HG02798 (cell line): Measurements from ENCODE around the gene HGS.

Experiments used
- ATAC-seq: cut with Tn5 transposase; IDR thresholded peaks from one replicate; pipeline ENCODE4 v1.9.1; 2021; ENCODE audit warnings: mild to moderate bottlenecking; ENCODE audit not compliant: unreplicated experiment, poor library complexity

Gene HGS

GRCh38 chr17:81682565-81683207, 1.1 kb upstream of the HGS start:
- no peak for ATAC-seq

GRCh38 chr17:81683208-81683583, 615 bp upstream of the HGS start:
- ATAC-seq, result no peak

- ATAC-seq, result no peak
Measured at GRCh38 chr17:81684442-81684911, 666 bp downstream of the HGS start.

- no peak for ATAC-seq
Measured at GRCh38 chr17:81685108-81685507, 1.3 kb downstream of the HGS start.

GRCh38 chr17:81686614-81687013, 2.8 kb downstream of the HGS start:
- no peak for ATAC-seq

GRCh38 chr17:81687770-81688541, 4.1 kb downstream of the HGS start:
- no peak for ATAC-seq

GRCh38 chr17:81688616-81689015, 4.8 kb downstream of the HGS start:
- no peak for ATAC-seq

GRCh38 chr17:81690066-81690465, 6.3 kb downstream of the HGS start:
- ATAC-seq, result no peak

- ATAC-seq, result no peak
Measured at GRCh38 chr17:81690549-81690948, 6.7 kb downstream of the HGS start.

DNA sequence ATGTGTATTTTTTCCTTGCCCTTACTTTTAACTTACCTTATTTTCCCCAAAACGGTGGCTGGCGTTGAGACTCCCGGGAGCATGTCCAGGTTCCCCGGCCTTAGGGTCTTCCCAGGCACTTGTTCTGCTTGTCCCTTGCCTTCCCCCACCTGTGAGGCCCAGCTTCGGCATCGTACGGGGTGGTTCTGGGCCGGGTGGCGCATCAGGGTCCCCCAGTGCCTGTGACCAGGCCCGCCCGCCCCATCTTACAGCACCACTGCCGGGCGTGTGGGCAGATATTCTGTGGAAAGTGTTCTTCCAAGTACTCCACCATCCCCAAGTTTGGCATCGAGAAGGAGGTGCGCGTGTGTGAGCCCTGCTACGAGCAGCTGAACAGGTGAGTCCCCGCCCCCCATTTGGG, 7.4 kb downstream of the HGS start:
- ATAC-seq, result no peak

- no peak for ATAC-seq
Measured at GRCh38 chr17:81691608-81692007, 7.8 kb downstream of the HGS start.

- ATAC-seq, result no peak
Measured at GRCh38 chr17:81693509-81694210, 9.8 kb downstream of the HGS start.

DNA sequence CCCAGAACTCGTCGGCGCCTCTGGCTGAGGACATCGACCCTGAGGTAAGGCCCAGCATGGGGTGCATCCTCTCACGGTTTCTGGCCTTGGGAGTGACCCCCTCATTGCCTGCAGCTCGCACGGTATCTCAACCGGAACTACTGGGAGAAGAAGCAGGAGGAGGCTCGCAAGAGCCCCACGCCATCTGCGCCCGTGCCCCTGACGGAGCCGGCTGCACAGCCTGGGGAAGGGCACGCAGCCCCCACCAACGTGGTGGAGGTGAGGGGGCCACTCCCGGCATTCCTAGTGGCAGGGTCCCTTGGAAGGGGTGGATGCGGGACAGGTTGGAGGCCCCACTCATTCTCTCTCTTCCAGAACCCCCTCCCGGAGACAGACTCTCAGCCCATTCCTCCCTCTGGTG, 11.0 kb downstream of the HGS start:
- ATAC-seq, result no peak

GRCh38 chr17:81695211-81695610, 11.4 kb downstream of the HGS start:
- no peak for ATAC-seq

DNA sequence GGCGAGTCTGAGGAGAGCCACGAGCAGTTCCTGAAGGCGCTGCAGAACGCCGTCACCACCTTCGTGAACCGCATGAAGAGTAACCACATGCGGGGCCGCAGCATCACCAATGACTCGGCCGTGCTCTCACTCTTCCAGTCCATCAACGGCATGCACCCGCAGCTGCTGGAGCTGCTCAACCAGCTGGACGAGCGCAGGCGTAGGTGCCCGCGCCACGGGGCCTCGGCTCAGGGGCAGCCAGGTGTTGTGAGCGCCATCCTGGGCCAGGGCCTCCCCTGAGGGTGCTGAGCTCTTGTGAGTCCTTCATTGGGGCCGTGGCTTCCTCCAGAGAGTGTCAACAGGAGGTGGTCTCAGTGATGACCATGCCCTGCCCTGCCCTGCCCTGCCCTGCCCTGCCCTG, 12.0 kb downstream of the HGS start:
- ATAC-seq, result no peak

GRCh38 chr17:81696218-81696941, 12.6 kb downstream of the HGS start:
- no peak for ATAC-seq

DNA sequence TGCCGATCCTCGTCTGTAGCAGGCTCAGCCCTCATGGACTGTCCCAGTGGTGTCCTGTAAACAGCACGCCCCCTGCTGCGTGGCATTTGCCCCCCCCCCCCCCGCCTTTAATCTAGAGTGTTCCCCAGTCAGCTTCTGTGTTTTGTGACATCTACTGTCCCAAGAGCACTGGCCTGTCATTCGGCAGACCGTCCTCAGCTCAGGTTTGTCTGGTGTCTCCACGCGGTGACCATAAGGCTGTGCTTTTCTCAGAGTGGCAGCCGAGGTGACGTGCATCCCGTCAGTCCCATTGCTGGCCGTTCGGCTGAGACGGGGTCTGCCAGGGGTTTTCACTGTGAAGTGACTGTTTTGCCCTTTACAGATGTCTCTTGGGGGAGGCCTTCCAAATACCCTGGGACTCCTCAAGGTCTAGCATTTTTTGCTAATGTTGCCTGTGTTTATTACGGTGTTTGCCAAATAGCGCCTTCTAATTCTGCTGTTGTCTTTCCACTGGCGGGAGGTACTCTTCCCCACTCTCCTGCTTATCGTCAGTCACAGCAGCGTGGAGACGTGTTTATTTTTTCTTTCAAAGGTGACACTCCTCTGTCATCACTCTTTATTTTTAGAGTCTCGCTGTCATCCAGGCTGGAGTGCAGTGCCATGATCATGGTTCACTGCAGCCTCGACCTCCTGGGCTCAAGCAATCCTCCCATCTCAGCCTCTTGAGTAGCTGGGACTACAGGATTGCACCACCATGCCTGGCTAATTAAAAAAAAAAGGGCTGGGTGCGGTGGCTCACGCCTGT, 13.6 kb downstream of the HGS start:
- no peak for ATAC-seq

DNA sequence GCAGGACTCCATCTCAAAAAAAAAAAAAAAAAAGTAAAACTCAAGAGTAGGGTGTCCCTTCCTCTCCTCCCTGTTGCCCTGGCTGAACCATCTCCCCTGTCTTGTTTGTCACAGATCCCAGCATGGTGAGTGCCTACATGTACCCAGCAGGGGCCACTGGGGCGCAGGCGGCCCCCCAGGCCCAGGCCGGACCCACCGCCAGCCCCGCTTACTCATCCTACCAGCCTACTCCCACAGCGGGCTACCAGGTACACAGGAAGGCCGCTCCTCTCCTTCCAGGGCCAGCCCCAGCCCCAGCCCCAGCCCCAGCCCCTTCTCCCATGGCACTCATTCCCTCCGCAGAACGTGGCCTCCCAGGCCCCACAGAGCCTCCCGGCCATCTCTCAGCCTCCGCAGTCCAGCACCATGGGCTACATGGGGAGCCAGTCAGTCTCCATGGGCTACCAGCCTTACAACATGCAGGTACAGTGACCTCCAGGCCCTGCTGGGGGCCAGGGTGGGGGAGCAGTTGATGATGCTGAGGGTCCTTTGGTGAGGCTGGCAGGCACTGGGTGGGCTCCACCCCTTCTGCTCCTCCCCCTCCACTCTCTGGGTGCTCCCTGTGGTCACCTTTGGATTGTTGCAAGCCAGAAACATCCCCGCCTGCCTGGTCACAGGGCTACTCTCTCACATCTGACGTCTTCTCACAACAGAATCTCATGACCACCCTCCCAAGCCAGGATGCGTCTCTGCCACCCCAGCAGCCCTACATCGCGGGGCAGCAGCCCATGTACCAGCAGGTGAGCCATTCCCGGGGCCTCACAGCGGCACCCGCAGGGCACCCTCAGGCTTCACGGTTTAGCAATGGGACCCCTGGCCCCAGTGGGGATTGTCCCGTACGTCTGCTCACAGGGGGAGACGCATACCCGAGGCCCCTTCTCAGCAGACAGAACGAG, 16.8 kb downstream of the HGS start:
- no peak for ATAC-seq
